WERI-Rb-1 (cell line): ENCODE measurements around the gene AP3B1.

ENCODE experiments used
- DNase-seq: peaks from one replicate; pipeline ENCODE4 v3.0.0-alpha.2; 2020
- H3K27ac ChIP-seq: fragments of 250-450 bp; sonication (Bioruptor Pico); 2 replicates; pipeline ENCODE4 v1.5.1; 2020; ENCODE audit warnings: mild to moderate bottlenecking, moderate library complexity
- H3K27me3 ChIP-seq: fragments of 250-450 bp; sonication (Bioruptor Pico); 2 replicates; pipeline ENCODE4 v1.5.1; 2021; ENCODE audit warnings: mild to moderate bottlenecking, low read depth, moderate library complexity; ENCODE audit not compliant: insufficient read depth, severe bottlenecking
- H3K36me3 ChIP-seq: fragments of 250-450 bp; sonication (Bioruptor Pico); 2 replicates; pipeline ENCODE4 v1.5.1; 2020; ENCODE audit warnings: mild to moderate bottlenecking, moderate library complexity
- H3K4me3 ChIP-seq: 2 replicates; pipeline ENCODE4 v1.5.1; 2011; ENCODE audit warnings: low read depth, mild to moderate bottlenecking, control low read depth, low read length
- H3K9me3 ChIP-seq: fragments of 250-450 bp; sonication (Bioruptor Pico); 2 replicates; pipeline ENCODE4 v1.5.1; 2021; ENCODE audit warnings: mild to moderate bottlenecking, moderate library complexity; ENCODE audit not compliant: severe bottlenecking
- TF ChIP-seq, protein P1 (sequence below): IDR thresholded peaks from 2 replicates; pipeline ENCODE4 v1.5.1; 2011; ENCODE audit warnings: low read depth, mild to moderate bottlenecking, control low read depth, inconsistent platforms, low read length

The AP3B1 gene

DNA sequence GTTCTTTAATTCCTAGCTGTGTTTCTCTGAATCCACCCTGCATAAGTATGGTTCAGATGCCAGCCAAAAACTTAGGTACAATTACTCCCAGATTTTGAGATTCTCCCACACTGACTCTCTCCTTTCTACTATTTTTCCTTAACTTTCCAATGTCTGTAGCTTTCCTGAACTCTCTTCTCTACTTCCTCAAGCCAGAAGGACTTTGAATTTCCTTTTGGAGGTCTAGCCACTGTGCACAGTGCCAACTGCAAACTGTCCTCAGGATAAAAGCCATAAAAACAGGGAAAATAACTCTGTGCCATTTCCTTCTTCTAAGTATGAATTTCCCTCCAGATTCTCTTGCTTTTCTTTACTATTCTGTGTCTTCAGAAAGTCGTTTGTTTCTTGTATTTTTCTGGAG is 157.2 kb downstream of the AP3B1 start:
- Histone ChIP-seq H3K27me3 (no peaks in the 10 kb centered on the region), H3K27ac (no peak overlapping the region), H3K9me3 (no peaks in the 10 kb centered on the region), H3K4me3 (no peak overlapping the region), H3K36me3 (peaks cover 17% of the 10 kb centered on the region)
- TF ChIP-seq, protein P1, sequence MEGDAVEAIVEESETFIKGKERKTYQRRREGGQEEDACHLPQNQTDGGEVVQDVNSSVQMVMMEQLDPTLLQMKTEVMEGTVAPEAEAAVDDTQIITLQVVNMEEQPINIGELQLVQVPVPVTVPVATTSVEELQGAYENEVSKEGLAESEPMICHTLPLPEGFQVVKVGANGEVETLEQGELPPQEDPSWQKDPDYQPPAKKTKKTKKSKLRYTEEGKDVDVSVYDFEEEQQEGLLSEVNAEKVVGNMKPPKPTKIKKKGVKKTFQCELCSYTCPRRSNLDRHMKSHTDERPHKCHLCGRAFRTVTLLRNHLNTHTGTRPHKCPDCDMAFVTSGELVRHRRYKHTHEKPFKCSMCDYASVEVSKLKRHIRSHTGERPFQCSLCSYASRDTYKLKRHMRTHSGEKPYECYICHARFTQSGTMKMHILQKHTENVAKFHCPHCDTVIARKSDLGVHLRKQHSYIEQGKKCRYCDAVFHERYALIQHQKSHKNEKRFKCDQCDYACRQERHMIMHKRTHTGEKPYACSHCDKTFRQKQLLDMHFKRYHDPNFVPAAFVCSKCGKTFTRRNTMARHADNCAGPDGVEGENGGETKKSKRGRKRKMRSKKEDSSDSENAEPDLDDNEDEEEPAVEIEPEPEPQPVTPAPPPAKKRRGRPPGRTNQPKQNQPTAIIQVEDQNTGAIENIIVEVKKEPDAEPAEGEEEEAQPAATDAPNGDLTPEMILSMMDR, result no peak
- DNase-seq, result no peak

DNA sequence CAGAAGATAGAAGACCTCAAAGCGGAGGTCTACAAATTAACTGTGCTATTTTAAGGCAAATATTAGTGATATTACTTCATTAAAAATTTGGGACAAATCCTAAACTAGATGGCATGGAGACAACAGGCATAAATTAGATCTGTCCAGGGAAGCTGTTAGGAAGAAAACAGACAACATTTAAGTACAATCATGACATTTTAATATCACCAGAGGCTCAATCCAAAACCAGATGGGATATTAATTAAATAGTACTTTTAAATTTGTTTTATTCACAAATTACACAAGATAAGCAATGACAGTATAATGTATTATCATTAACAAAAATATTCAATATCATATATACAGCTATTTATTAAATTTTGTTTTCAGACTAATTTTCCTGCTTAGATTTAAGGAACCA is 161.1 kb downstream of the AP3B1 start:
- H3K27me3 ChIP-seq, result no peaks in the 10 kb centered on the region
- H3K27ac ChIP-seq, result no peak overlapping the region
- H3K9me3 ChIP-seq, result no peaks in the 10 kb centered on the region
- no peak for DNase-seq
- H3K4me3 ChIP-seq, result no peak overlapping the region
- peaks cover 8% of the 10 kb centered on the region for H3K36me3 ChIP-seq
- TF ChIP-seq, protein P1, result no peak

DNA sequence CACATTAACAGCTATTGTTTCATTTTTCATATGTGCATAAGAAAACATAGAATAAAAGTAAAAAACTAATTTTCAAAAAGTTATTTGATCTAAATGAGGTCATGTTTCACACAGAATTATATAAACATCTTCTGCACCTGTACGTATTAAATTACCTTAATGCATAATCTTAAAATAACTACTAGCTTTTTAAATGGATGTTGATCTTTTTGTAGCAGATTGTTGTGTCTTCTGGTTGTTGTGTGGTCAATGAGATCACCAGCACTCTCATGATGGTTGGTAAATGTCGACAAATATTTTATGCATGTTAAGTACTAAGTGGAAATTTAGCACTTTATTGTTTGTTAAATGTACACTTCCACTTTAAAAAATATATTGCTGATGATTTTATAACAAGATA is 162.0 kb downstream of the AP3B1 start:
- Histone ChIP-seq H3K36me3 (peaks cover 8% of the 10 kb centered on the region), H3K27ac (no peak overlapping the region), H3K27me3 (no peaks in the 10 kb centered on the region), H3K9me3 (no peaks in the 10 kb centered on the region), H3K4me3 (no peak overlapping the region)
- DNase-seq, result no peak
- TF ChIP-seq, protein P1, result no peak

DNA sequence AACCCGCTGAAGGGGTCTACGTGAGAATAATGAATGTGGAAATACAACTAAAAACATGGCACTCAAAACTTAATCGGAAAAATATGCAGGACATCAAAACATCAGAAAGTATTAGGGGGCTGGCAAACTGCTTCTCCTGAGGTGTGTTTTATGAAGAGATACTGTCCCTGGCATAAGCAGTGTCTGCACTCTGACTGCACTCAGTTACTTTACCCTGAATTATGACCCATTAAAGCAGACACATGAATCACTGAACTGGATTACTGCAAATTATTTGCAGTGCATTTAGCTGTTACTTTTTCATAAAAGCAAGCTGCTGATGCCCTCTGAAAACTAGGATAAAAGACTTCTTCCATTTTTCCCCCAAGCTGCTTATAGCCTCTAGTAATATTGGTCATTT is 164.9 kb downstream of the AP3B1 start:
- no peak for DNase-seq
- H3K9me3 ChIP-seq, result no peaks in the 10 kb centered on the region
- H3K27me3 ChIP-seq, result no peaks in the 10 kb centered on the region
- no peak overlapping the region for H3K27ac ChIP-seq
- TF ChIP-seq, protein P1, result no peak
- H3K36me3 ChIP-seq, result no peaks in the 10 kb centered on the region; the same call in 1 of the 2 replicates
- no peak overlapping the region for H3K4me3 ChIP-seq

DNA sequence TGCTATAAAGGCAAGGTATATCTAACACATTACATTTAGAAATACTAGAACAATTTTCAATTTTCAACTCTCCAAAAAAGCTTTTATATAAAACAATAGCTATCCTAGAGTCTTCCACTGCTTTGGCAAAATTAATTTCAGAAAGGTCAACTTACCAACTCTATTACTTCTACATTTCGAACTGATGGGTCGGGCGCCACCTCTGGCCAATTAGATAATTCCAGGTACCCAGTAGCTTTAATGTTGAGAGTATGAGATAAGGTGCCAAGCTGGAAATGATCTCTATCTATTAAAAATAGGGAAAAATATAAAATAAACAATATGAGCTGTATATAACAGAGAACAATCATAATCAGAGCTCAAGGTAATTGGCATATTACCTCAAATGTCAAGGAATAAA is 166.6 kb downstream of the AP3B1 start:
- no peak overlapping the region for H3K4me3 ChIP-seq
- H3K9me3 ChIP-seq, result no peaks in the 10 kb centered on the region
- TF ChIP-seq, protein P1, result no peak
- H3K36me3 ChIP-seq, result no peaks in the 10 kb centered on the region
- no peaks in the 10 kb centered on the region for H3K27me3 ChIP-seq
- H3K27ac ChIP-seq, result no peak overlapping the region
- no peak for DNase-seq

DNA sequence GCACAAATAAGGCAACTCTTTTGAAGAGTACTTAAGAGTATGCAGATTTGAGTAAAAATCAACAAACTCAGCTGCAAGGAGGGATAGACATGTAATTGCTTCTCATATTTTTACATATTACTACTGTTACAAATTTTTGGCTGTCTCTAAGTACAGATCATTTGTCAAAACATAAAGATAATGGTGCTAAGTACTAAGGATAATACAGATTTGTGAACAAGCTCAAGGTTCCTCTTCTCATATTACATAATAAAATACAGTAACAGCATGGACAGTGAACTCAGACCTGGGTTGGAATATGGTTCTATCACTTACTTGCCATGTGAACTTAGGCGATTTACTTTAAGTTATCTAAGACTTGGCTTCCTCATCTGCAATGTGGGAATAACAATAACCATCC is 168.0 kb downstream of the AP3B1 start:
- Histone ChIP-seq H3K9me3 (no peaks in the 10 kb centered on the region), H3K36me3 (no peaks in the 10 kb centered on the region), H3K4me3 (no peak overlapping the region), H3K27ac (no peak overlapping the region), H3K27me3 (no peaks in the 10 kb centered on the region)
- TF ChIP-seq, protein P1, result no peak
- DNase-seq, result no peak
